ENCODE results near the gene ITIH6.
"Not testable (repeated sequence)": the region's sequence is repeated elsewhere in the genome, so short reads cannot be mapped to it uniquely, and the experiment has no call there.

Gene ITIH6

DNA sequence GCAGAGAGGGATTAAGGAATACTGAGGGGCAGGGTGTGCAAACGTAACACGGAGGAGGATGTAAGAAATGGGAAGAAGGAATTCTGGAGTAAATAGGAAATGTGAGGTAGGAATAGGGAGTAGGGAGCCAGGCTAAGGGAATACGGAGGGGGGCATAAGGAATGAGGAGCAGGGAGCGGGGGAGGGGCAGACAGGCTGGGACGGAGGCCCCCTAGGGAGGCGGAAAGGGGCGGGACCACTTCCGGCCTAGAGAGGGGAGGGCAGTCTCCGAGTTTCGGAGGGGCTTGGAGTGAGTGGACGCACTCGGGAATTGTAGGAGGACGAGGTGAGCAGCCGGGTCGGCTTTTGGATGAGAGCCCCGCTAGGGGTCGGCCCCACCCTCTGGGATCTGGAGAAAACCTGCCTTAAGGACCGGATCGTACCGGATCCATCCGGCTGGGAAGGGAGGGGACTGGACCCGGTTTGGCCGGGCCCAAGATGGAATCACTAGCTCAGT lies 10.1 kb upstream of the ITIH6 start:
- peak; percentile 32 for DNase-seq (ENCODE audit: low spot score)

DNA sequence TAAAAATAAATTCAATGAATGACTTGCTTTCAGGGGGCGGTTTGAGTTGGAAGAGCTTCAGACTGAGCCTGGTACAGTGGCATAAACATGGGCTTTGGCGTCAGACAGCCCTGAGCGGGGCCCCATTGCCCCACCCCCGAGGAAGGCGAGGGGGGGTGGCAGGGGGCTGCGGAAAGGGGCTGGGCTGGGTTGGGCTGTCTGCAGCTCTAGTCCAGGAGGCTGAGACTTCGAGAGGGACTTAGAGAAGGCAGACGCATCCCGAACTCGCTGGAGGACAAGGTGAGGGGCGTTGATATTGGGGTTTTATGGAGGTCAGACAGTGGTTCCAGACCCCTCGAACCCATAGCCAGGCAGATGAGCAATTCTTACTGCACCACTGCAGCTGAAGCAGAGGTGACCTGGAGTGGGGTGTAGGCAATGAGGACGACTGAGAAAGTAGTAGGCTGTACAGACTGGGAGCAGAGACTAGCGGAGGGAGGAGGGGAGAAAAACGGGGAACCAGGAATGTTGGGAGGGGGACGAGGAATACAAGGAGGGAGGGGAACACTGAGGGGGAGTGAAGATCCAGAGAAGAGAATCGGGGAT lies 9.6 kb upstream of the ITIH6 start, which contains the start of gene MAGED2:
Gene MAGED2, plus strand, starts transcription at position 222 of the 585 bp plus-strand sequence. CDS start 1,587 bp downstream, outside the sequence.
- DNase-seq (ENCODE audit: low spot score) = no peak

- no peak for DNase-seq (ENCODE audit: low spot score)
Observed at GRCh38 chrX:54799046-54799445, 991 bp upstream of the ITIH6 start.

DNA sequence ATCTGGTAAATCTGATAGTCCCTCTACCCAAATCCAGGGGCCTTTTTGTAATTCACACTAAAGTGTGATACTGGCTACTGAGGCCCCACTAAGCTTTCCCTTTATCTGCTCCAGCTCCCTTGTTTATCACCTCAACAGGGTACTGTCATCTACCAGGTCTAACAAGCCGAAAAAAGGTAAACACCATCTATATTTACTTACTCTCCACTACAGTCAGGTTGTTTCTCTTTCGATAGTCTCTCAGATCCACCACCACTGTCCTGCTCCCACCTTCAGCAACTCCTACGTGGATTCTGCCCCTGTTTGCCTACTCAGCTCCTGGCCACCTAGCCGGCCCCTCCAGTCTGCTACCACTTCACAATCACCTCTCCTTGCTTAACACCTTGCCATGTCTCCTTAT lies 3.3 kb downstream of the ITIH6 start:
- DNase-seq (ENCODE audit: low spot score) = no peak

DNA sequence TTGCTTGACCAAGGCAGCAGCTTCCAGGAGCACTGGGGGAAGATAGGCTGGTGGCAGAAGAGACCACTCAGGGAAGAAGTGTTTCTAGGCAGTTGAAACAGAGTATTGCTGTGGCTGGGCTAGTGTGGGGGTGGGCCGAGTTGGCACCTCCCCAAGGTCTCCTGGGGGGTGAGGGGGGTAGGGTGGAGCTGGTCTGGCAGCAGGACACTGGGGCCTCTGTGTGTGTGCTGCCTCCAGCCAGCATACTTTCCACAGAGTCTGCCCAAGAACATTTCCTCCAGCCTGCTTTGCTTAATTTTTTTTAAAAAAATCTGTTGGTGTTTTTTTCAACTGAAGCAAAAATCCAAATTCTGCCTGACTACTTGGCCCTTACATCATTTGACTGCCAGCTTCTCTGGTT lies 4.0 kb downstream of the ITIH6 start:
- no peak for DNase-seq (ENCODE audit: low spot score)

DNA sequence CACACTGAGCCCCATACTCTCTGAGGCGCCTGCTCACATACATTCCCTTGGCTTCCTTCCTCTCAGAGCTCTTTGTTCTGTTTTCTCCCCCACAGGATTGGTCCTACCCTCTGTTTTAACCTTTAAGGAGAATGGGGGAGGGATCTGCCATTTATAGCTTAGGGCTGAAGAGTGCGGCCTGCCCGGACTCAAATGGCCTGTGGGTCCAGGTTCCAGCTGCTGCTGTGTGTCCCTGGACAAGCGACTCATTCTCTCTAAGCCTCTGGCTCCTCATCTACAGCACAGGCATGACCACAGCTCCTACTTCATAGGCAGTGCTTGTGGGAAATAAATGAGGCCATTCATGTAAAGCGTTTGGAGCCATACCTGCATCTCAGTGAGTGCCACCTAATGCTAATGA lies 8.7 kb downstream of the ITIH6 start:
- not testable (repeated sequence) for DNase-seq (ENCODE audit: low spot score)

GRCh38 chrX:54788446-54788845 lies 9.6 kb downstream of the ITIH6 start:
- DNase-seq (ENCODE audit: low spot score) = no peak

DNA sequence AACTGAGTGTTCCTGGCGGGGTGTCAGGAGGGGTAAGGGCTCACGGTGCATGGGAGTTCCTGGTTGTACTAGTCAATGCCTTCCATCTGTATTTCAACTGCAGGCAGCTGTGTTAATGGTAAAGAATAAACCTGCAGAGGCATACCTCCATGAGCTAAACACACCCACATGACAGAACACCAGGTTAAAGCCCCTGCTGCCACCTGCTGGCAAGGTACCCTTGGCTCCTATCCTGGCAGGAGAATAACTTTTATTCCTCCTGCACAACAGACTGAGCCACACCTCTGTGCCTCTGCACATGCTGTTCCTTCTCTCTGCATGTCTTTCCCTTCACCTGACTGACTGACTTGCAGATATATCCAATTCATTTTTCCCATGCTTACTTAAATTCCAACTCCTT lies 11.1 kb downstream of the ITIH6 start:
- peak; percentile 20 for DNase-seq (ENCODE audit: low spot score)

- DNase-seq (ENCODE audit: low spot score) = peak; percentile 13
Observed at GRCh38 chrX:54785901-54786300, 12.2 kb downstream of the ITIH6 start.

DNA sequence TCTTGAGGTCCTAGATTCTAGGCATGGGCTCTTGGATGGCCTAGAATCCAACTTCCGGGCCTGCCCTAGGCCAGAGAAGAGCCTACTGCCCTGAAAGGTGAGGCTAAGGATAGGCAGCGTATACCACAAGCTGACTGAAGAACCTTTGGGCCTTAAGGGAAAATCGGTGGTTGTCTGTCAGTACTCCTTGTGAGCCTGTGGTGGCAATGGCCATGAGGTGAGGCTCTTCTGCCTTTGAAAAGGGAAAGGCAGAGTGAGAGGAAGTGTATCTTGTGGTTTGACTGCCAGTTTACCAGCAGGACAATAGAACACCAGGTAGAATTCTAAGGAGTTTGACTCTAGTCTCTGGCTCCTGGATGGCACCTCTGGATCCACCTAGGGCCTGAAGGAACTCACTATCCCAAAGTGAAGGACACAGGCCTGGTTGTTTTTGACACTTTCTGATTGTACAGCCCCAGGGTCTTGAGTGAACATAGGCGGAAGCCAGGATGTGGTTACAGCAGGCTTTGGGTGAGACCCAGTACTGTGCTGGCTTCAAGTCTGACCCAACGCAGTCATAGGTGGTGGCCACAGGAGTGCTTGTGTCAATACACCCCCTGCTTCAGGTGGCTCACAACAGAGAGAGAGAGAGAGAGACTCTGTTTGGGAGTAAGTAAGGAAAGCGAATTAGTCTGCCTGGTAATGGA lies 20.9 kb downstream of the ITIH6 start:
- DNase-seq (ENCODE audit: low spot score) = no peak

- no peak for DNase-seq (ENCODE audit: low spot score)
Observed at GRCh38 chrX:54776061-54776460, 22.0 kb downstream of the ITIH6 start.

DNA sequence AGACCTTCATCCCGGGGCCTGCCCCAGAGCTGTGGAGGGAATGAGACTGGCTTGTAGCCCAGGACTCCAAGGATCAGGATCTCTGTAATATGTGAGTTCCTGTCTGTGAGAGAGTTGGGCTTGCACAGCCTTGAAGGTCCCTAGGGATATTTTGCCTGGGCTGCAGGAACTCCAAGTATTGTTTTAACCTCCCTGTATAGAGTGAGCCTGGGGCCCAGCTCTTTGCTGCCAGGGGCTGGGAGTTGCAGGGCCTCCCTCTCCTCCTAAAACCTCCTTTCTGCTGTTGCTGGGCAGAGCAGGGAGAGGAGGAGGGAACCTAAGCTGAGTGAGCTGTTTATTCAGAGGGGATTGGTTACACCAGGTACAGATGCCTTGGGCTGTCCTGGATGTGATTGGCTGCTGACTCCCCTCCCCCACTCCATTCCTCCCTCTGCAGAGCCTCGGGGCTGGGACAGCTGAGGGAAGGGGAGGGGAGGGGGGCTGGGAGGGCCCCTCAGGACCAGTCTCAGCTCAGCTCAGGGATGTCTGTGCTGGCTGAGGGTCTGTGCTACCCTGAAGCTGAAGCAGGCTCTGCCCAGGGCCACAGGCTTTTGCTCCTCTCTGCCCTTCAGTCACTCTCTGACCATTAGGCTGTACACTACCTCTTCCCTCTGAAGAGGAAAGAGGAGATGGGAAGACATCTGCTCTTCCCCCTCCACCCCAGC lies 23.5 kb downstream of the ITIH6 start:
- not testable (repeated sequence) for DNase-seq (ENCODE audit: low spot score)

GRCh38 chrX:54758114-54759055 lies 39.7 kb downstream of the ITIH6 start:
- DNase-seq (ENCODE audit: low spot score) = peak; percentile 10

DNA sequence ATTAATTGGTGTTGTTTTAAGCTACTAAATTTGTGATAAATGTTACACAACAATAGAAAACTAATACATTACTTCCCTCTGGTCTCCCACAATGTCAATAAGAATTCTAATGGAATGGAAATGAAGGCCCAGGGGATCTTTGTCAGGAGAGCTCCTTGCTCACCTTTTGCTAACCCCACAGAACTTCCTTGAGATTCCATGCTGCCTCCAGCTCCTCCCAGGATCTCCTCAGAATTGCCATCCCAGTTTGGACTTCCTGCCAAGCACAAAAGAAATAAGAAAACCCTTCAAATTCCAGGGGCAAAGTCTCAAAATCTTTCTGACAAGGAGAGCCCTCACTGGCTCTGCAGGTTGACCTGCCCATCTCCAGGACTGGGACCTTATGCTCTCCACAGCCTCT lies 43.2 kb downstream of the ITIH6 start:
- DNase-seq (ENCODE audit: low spot score) = no peak

DNA sequence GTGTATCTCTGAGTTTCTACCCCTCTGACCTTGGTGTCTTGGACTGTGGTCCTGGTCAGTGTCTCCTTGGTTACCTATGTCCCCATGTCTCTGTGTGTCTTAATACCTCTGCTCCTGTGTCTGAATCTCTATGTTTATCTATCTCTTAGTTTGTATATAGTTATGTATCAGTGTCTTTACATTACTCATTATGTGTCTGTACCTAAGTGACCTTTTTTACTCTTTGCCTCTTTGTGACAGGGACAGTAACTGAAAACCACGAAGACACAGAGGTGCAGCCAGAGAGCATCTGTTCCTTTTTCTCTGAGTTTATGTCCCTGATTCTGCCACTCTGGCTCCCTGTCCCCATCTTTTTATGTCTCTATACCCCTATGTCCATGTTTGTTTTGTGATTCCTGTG lies 49.4 kb downstream of the ITIH6 start:
- no peak for DNase-seq (ENCODE audit: low spot score)

GRCh38 chrX:54747733-54748393 lies 50.2 kb downstream of the ITIH6 start:
- no peak for DNase-seq (ENCODE audit: low spot score)

DNA sequence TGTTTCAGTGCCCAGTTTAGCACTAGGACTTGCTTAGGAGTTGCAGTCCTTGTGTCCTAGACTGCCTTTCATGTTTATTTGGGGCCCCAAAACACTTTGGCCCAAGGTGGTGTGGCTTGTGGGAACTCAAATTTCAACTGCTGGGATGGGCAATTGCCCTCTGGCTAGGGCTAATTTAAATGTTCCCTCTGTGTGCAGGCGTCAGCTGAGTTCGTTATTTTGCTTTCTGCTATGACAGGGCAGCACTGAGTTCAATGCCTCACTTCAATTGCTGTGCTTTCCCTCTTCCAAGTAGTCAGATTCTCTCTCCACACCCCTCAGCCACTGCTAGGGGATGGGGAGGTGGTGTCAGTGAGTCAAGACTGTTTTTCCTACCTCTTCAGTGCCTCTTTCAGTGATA lies 51.1 kb downstream of the ITIH6 start:
- no peak for DNase-seq (ENCODE audit: low spot score)

GRCh38 chrX:54745676-54746075 lies 52.4 kb downstream of the ITIH6 start:
- DNase-seq (ENCODE audit: low spot score) = no peak

DNA sequence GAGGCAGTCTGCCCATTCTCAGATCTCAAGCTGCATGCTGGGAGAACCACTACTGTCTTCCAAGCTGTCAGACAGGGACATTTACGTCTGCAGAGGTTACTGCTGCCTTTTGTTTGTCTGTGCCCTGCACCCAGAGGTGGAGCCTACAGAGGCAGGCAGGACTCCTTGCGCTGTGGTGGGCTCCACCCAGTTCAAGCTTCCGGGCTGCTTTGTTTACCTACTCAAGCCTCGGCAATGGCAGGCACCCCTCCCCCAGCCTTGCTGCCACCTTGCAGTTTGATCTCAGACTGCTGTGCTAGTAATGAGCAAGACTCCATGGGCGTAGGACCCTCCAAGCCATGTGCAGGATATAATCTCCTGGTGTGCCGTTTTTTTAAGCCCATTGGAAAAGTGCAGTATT lies 59.5 kb downstream of the ITIH6 start:
- DNase-seq (ENCODE audit: low spot score) = not testable (repeated sequence)

DNA sequence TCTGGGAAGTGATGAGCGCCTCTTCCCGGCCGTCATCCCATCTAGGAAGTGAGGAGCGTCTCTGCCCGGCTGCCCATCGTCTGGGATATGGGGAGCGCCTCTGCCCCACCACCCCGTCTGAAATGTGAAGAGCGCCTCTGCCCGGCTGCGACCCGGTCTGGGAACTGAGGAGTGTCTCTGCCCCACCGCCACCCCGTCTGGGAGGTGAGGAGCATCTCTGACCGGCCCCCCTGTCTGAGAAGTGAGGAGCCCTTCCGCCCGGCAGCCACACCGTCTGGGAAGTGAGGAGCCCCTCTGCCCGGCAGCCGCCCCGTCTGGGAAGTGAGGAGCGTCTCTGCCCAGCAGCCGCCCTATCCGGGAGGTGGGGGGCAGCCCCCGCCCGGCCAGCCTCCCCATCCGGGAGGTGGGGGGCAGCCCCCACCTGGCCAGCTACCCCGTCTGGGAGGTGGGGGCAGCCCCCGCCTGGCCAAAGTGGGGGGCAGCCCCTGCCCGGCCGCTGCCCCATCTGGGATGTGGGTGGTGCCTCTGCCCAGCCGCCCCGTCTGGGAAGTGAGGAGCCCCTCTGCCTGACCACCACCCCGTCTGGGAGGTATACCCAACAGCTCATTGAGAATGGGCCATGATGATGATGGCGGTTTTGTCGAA lies 61.6 kb downstream of the ITIH6 start:
- DNase-seq (ENCODE audit: low spot score) = not testable (repeated sequence)

- no peak for DNase-seq (ENCODE audit: low spot score)
Observed at GRCh38 chrX:54721424-54721823, 76.6 kb downstream of the ITIH6 start.

Data from HuH-7.5 (cell line).